GM19324 (cell line): ENCODE measurements around the gene COL23A1.

Source experiments
- ATAC-seq: cut with Tn5 transposase; IDR thresholded peaks from one replicate; pipeline ENCODE4 v1.9.1; 2021; ENCODE audit warnings: mild to moderate bottlenecking, moderate library complexity; ENCODE audit not compliant: unreplicated experiment, low FRiP score

The COL23A1 gene

DNA sequence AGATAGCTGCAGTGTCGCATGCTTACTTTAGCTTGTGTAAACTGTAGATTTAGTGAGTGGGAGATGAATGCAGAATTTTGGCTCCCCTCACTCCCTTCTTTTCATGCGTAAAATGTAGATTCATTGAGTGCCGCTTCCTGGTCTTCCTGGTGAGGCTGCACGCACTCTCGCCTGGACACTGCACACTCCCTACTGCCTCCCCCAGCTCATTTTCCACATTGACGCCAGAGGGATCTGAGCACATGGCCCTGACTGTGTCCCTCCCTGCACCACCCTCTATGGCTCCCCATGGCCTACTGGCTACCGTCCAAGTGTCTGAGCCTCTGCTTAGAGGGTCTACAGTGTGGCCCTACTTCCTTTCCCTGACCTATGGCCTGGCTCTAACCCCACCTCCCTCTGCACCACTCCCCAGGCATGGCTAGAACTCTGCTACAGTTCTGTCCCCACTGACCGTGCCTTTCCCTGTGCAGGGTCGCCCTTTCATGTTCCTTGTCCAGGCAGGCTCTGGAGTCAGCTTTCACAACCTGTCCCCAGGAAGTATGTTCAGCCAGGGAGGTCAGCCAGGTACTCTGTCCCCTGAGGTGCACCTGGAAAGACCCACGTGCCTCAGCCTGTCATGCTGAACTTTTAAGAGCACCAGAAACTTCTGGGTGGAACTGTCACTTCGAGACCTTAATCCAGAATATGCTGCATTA, 160.6 kb downstream of the COL23A1 start:
- ATAC-seq, result no peak

DNA sequence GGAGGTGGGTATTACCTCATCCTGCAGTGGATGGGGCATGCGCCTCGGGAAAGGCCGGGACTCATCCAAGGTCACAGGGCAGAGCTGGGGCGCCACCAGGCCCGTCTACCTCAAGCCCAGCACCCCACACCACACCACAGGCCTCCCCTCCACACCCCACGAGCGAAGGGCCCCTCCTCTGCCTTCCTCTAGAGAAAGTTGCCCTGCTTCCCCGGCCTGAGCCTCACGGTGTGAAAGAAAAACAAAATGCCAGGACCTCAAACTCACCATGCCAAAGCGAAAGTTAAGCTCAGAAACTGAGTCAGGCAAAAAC, 161.1 kb downstream of the COL23A1 start:
- no peak for ATAC-seq

DNA sequence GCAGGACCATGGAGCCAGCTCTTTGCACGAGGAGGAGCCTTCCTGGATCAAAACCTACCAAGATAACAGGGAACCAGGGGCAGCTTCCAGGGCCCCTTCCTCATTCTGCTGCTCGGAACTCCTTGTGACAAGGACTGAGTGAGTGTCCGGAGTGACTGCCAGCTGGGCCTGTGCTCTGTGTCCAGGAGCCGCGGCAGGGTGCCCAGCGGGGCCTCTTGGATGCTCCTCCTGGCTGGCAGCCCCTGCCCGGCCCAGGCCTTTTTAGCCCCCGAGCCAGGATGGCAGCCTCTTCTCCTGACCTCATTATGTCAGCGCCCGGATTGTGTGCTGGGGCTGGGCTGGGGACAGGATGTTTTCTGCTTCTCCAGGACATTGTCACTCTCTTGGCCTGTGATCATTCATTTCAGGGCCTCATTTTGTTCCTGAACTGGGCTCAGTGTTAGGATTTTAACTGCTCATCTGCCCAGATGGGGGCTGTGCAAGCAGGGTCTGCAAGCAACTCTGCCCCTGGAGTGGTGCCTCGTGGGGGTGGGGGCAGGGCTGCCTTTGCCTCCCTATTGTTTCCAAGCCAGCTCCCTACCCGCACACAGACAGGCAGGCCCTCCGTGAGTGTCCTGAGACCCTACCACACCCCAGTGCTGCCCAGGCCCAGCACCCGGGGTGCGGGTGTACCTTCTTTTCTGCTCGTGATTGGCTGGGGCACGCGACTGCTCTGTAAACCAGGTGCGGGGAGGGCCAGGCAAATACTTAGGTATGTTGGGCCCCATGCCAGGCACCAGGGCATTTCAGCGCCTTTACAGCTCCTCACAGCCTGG, 161.6 kb downstream of the COL23A1 start:
- no peak for ATAC-seq

DNA sequence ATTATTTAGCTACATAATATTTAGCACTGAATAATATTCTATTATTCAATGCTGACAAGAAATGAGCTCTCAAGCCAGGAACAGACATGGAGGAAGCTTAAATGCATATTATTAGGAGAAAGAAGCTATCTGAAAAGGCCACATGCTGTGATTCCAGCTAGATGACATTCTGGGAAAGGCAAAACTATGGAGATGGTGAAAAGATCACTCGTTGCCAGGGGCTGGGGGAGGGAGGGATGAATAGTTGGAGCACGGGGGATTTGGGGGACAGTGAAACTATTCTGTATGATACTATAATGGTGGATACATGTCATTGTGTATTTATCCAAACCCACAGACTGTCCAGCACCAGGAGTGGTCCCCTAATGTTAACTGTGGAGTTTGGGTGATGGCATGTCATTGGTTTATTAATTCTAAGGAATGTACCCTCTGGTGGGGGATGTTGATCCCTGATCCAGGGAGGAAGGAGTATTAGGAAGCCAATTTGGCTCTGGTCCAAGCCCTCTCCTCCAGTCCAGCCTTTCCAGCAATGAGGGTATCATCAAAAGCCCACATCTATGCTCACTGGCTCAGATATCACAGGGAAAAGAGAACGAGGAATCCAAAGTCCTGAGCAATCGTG, 162.5 kb downstream of the COL23A1 start:
- ATAC-seq, result no peak

DNA sequence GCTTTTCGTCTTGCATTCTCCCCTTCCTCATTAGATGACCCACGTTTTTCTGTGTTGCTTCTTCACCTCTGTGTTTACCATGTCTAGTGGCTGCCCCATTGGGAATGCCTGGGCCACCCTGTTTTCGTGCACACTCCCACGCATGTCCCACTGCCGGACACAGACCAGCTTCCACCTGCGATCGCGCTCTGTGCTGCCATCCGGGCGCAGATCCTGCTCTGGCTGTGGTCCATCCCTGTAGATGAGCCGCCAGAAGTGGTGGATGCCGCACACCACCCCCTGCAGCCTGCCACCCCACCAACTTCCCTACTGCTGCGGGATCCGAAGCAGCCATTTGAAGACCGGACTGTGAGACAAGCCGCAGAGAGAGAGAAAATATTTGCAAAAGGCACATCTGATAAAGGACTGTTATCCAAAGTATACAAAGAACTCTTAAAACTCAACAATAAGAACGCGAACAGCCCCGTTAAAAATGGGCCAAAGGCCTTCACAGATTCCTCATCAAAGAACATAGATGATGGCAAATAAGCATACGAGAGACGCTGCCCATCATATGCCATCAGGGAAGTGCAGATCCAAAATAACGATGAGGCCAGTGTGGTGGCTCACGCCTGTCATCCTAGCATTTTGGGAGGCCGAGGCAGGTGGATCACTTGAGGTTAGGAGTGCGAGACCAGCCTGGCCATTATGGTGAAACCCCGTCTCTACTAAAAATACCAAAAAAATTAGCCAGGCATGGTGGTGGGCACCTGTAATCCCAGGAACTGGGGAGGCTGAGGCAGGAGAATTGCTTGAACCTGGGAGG, 163.7 kb downstream of the COL23A1 start:
- no peak for ATAC-seq

DNA sequence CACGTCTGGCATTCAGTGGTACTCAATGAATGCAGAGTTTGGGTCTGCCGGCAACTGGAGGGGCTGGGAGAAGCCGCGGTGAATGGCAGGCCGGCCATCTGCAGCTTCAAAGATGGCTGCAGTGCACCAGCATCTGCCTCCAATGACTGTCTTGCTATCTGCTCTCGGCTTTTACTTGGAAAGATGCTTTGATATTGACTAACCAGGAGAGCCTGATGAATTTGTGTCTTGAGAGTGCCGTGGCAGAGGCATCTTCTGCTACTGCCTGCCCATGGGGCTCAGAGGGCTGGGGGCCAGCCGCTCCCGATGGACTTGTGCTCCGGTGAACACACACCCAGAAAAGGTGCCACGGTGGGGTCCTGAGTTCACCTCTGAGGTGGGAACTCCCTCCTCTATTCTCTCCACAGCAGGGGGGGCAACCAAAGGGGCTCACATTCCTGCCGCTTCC, 164.5 kb downstream of the COL23A1 start:
- no peak for ATAC-seq

DNA sequence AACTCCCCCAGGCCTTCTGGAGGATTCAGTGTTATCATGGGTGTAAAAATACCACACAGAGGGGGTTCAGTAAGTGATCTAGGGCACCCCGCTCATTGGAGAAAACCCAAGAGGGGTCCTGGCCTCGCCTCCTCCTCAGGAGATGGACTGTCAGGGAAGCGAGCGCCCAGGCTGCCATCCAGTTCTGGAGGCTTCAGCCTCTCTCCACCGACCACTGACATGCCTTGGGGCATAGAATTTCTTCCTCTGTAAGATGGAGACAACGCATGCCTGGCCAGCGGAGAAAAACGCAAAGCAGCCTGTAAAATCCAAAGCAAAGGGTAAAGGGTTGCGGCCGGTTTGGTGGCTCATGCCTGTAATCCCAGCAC, 165.4 kb downstream of the COL23A1 start:
- no peak for ATAC-seq

DNA sequence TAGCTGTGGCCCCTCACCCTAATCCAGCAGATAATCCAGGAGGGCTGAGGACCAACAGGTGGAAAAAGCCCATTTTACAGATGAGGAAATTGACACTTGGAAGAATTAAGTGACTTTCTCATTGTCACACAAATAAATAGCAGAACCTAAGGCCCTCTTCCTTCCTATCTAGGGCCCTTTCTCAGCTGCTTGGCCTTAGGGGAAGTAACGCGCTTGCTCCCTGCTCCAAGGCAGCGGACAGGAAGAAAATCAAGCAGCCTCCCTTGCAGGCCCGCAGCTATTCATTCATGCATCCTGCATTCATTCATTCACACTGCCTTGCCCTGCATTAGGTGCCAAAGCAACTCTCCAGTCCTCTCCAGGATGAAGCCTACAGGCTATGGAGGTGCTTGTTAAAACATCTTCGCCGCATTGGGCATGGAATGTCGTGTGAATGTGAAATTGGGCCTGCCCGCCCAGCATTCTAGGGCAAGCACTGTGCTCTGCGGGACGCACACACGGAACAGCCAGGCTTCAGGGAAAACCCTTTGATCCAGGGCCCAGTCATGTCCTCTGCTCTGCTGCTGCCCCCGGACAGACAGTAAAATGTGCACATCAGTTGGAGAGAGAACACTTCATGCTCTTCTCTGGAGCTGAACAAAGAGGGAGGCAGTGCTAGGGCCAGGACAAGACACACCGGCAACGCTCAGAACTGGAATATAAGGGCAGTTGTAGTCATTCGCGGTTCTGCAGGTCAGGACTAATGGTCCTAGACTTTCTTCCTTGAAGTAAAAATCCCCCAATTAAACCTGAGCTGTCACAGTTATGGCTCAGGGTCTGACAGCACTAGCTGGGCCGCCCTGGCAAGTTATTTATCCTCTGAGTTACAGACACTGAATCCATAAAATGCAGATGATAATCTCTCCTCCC, 166.0 kb downstream of the COL23A1 start:
- no peak for ATAC-seq

DNA sequence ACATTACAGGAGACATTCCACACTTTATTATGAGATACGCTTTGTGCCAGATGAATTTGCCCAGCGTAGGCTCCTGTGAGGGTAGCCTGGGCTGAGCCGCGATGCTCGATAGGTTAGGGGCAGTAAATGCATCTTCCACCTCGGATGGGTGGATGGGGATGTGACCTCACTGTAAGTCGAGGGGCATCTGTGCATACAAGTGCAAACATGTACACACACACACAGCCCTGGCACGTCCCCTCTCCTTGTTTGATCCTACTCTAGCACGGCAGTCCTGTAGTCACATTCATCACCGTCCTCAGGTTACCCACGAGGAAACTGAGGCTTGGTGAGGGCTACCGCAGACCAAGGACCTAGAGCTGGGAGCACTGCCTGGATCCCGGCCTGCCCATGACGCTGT, 166.8 kb downstream of the COL23A1 start:
- no peak for ATAC-seq

DNA sequence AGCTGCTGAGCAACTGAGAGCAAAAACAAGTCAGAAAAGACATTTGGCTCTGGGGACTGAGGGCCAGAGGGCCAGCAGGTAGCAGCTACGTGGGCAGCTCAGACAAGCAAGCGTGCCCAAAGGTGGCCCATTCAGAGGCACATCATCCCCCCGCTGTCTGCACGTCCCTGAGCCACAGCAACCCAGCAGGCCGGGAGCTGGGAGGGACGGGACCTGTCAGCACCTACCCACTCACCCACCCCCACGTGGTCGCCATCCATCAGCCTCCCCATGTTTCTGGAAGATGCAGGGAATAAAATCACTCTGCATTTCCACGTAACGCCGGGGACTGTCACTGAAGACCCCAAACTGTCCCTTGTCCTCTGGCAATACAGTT, 167.8 kb downstream of the COL23A1 start:
- no peak for ATAC-seq

DNA sequence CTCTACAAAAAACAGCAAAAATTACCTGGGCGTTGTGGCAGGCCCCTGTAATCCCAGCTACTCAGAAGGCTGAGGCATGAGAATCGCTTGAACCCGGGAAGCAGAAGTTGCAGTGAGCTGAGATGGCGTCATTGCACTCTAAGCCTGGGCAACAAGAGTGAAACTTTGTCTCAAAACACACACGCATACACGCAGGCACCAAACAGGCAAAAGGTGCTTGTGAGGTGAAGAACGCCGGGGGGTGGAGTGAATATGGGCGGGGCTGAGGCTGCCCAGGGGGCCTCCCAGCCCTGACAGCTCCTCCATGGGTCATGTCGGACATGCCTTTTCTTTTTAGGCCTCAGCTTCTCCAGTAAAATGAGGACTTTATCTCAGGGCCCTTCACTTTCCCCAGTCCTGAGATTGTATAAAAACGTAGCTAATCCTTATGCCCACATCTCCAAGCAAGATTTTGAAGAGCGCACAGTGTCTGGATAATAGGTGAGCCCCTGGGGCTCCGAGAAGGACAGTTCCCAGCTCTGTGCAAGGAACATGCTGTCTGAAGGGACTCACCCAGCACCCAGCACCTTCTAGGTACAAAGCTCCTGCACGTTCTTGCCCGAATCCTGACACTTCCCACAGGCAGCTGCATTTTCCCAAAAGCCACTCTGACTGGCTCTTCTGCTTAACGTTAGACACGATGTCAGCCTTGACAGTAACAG, 168.3 kb downstream of the COL23A1 start:
- ATAC-seq, result no peak

DNA sequence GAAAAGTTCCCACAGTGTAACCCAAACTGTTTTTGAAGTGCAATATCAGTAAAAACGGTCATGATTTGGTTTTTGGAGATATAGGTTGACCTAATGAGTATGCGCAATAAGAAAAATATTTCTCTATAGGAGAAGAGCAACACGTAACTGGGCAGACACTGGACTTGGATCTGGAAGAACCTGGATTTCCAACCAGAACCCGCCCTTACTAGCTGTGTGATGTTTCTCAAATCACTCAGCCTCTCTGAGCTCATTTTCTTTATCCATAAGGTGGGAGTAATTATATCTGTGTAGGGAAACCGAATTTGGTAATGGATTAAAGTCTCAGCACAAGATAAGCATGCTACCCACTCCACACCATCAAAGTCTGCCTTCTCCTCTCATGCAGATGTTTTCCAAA, 169.1 kb downstream of the COL23A1 start:
- no peak for ATAC-seq

DNA sequence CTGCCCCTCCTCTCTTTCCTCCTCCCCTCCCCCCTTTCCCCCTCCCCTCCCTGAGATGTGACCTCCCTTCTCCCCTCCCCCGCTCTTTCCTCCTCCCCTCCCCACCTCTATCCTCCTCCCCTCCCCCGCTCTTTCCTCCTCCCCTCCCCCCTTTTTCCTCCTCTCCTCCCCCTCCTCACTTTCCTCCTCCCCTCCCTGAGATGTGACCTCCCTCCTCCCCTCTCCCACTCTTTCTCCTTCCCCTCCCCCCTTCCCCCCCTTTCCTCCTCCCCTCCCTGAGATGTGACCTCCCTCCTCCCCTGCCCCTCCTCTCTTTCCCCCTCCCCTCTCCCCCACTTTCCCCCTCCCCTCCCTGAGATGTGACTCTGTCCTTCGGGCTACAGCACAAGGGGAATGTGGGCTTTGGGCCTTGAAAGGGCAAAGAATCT, 169.8 kb downstream of the COL23A1 start:
- ATAC-seq, result no peak

DNA sequence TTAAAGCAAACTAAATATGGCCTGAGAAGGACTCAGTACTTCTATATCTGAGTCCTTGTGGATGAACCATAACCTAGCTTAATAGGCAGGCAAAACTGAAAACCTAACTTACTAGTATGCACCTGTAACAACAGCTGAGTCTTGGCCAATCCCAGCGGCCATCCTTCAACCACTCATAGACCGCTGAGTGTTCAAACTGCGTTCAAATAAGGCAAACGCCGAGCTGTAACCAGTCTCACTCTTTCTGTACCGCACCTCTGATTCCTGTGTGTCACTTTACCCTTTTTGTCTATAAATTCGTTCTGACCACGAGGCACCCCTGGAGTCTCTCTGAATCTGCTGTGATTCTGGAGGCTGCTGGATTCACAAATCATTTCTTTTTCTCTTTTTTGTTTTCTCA, 170.5 kb downstream of the COL23A1 start:
- ATAC-seq, result no peak

DNA sequence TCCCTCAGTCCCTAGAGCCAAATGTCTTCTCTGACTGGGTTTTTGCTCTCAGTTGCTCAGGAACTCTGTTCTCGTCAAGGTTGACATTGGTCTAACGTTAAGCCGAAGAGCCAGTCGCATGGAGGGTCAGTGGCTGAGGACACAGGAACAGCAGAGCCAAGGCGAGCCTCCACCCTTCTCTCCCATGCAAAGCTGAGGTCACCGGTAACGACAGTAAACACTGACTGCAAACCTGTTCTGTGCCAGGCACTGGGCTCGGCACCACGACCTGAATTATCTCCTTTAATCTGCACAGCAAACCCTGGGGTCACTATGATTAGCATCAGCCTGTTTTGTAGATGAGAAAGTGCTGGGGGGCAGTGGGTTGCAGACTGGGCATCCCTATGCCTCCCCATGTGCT, 171.0 kb downstream of the COL23A1 start:
- ATAC-seq, result no peak

DNA sequence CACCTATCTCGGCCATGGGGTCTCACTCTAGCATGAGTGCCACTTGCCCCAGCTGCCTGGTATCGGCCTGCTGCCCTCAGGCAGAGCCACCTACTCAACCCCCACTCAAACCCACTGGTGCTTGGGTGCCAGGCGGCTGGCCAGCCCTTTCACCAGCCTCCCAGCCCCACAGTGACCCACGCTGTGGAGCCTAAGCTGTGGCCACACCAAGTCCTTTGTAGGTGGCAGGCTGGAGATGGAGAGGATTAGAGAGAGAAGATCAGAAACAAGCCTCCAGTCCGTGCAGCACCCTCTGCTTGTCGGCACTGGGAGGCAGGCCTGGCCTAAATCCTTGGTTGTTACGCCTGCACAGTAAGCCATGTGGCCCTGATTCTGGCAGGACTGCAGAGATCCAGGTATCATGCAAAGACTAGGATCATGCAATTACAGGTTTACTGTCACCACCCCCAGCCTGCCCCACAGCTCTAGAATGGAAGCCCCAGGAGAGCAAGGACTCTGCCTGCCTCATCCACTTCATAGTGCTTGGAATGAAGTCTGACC, 171.7 kb downstream of the COL23A1 start:
- no peak for ATAC-seq

DNA sequence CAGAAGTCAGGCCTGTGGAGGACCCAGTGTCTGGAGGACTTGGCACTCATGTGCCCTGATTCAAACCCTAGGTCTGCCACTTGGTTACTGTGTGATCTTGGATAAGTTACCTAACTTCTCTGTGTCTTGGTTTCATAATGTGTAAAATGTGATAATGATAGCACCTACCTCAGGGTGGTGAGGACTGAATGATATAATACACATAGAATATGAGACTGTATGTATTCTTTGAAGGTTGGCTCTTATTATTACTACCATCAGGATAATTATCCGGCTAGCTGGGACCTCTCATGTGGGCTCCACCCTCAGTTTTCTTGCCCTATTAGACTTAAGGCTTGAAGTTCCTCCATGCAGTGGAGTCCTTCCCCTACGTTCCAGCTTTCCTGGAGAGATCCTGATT, 172.2 kb downstream of the COL23A1 start:
- no peak for ATAC-seq

DNA sequence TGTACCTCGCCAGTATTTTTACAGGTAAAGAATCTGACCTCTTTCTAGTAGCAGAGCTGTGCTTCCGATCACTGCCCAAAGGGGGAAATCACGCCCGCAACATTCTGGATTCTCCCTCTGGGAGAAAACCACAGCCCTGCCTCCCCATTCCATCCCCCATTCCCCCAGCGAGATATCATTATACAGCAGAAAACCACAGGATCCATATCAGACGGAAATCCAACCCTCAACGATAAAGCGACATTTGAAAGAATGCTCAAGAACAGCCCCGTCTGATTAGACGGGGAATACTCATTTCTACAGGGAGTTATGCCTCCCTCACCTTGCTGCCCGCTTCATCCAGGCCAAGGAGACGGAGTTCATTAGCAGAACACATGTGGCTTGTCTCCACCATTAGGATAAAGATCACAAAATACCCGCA, 172.8 kb downstream of the COL23A1 start:
- ATAC-seq, result no peak

DNA sequence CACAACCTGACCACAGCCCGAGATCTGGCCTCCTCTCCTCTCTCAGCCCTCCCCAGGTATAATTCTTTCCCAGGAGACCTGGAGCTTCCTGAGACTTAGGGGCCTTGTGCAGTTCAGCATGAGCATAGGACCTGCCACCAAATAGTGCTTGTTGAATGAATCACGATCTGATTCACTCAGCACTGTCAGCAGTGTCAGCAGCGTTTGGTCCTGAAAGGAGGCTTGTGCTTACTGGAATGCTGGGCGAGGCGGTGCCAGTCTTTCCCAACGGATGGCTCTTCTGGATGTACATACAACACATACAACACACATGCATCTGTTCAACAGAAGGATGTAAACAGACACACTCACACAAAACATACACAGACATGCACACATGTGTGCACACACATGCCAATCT, 173.3 kb downstream of the COL23A1 start:
- no peak for ATAC-seq
